GM23248 (cell line): Measurements from ENCODE around the gene ITGAD. TPM values are rescaled to one million over a fixed set of nuclear protein-coding genes. Genes with fewer than 3 reads are reported as not detected.
"Not testable (repeated sequence)": the region's sequence is repeated elsewhere in the genome, so short reads cannot be mapped to it uniquely, and the experiment has no call there.

ENCODE experiments used
- DNase-seq: peaks from one replicate; pipeline ENCODE4 v3.0.0-alpha.2; 2015
- H2AFZ ChIP-seq: fragments of 200-600 bp; sonication (generic); 2 replicates; pipeline ENCODE4 v1.6.1; 2016; ENCODE audit warnings: antibody characterized with exemption
- H3F3A ChIP-seq: fragments of 200-600 bp; sonication (generic); 2 replicates; pipeline ENCODE4 v1.6.1; 2016; ENCODE audit warnings: mild to moderate bottlenecking, antibody characterized with exemption, mixed run types; ENCODE audit not compliant: insufficient read depth
- H3K27ac ChIP-seq: fragments of 200-600 bp; sonication (generic); 2 replicates; pipeline ENCODE4 v1.5.1; 2016; ENCODE audit warnings: mild to moderate bottlenecking
- H3K27me3 ChIP-seq: fragments of 200-600 bp; sonication (generic); replicated peaks from 2 replicates; pipeline ENCODE4 v1.6.1; 2016; ENCODE audit warnings: mild to moderate bottlenecking; ENCODE audit not compliant: insufficient read depth
- H3K36me3 ChIP-seq: fragments of 200-600 bp; sonication (generic); 2 replicates; pipeline ENCODE4 v1.6.1; 2016; ENCODE audit warnings: low read depth, mild to moderate bottlenecking
- H3K4me1 ChIP-seq: fragments of 200-600 bp; sonication (generic); 2 replicates; pipeline ENCODE4 v1.6.1; 2016; ENCODE audit warnings: mild to moderate bottlenecking; ENCODE audit not compliant: insufficient read depth
- H3K4me2 ChIP-seq: fragments of 200-600 bp; sonication (generic); one replicate; pipeline ENCODE4 v1.6.1; 2016; ENCODE audit warnings: mild to moderate bottlenecking; ENCODE audit not compliant: unreplicated experiment
- H3K4me3 ChIP-seq: fragments of 200-600 bp; sonication (generic); 2 replicates; pipeline ENCODE4 v1.5.1; 2016; ENCODE audit warnings: mild to moderate bottlenecking
- H3K79me2 ChIP-seq: fragments of 200-600 bp; sonication (generic); 2 replicates; pipeline ENCODE4 v1.6.1; 2016; ENCODE audit warnings: mild to moderate bottlenecking; ENCODE audit not compliant: insufficient read depth
- H3K9ac ChIP-seq: fragments of 200-600 bp; sonication (generic); 2 replicates; pipeline ENCODE4 v1.6.1; 2016; ENCODE audit warnings: mild to moderate bottlenecking
- H3K9me2 ChIP-seq: fragments of 200-600 bp; sonication (generic); 2 replicates; pipeline ENCODE4 v1.6.1; 2016; ENCODE audit warnings: mixed run types, mild to moderate bottlenecking, moderate library complexity; ENCODE audit not compliant: insufficient read depth
- H3K9me3 ChIP-seq: fragments of 200-600 bp; sonication (generic); one replicate; pipeline ENCODE4 v1.6.1; 2017; ENCODE audit warnings: low read depth
- H4K20me1 ChIP-seq: fragments of 200-600 bp; sonication (generic); 2 replicates; pipeline ENCODE4 v1.6.0; 2016; ENCODE audit not compliant: insufficient read depth
- EZH2 ChIP-seq: fragments of 200-600 bp; sonication (generic); IDR thresholded peaks from 2 replicates; pipeline ENCODE4 v1.6.1; 2018; ENCODE audit warnings: antibody characterized with exemption, mild to moderate bottlenecking; ENCODE audit not compliant: insufficient read depth, poor library complexity, severe bottlenecking
- EZH2phosphoT487 ChIP-seq: fragments of 200-600 bp; sonication (generic); IDR thresholded peaks from 2 replicates; pipeline ENCODE4 v1.6.1; 2018; ENCODE audit warnings: antibody characterized with exemption, moderate library complexity, mild to moderate bottlenecking, low read depth; ENCODE audit not compliant: insufficient read depth
- WGBS, 2 experiments: methylation state at CpG; one replicate each; pipeline ENCODE4 v1.1.6; 2015 to 2017; ENCODE audit warnings: low lambda C conversion rate in 2 of 2, low coverage in 1 of 2; ENCODE audit errors: missing lambda C conversion rate in 2 of 2; 5-methylcytosine and 5-hydroxymethylcytosine counted together
- in situ Hi-C: fragments of 300-500 bp; cut with MboI; formaldehyde crosslinking; loops from 2 replicates; pipeline ENCODE4 v1.15.0; 2020
- polyA plus RNA-seq: library from polyadenylated mRNA; unstranded; fragments of >200 nt; fragmentation: Nextera tagmentation; extraction: Ambion mirVana; gene quantifications from 2 replicates; pipeline ENCODE4 v1.2.1, GENCODE V29; 2016
- total RNA-seq: library from RNA; depleted of rRNA; stranded (reverse); fragments of >200 nt; shearing (Covaris generic); gene quantifications from 2 replicates; pipeline ENCODE4 v1.2.3, GENCODE V29; 2014

ITGAD gene
- total and polyA plus RNA-seq, 2 experiments from 2014 or later: not detected

DNA sequence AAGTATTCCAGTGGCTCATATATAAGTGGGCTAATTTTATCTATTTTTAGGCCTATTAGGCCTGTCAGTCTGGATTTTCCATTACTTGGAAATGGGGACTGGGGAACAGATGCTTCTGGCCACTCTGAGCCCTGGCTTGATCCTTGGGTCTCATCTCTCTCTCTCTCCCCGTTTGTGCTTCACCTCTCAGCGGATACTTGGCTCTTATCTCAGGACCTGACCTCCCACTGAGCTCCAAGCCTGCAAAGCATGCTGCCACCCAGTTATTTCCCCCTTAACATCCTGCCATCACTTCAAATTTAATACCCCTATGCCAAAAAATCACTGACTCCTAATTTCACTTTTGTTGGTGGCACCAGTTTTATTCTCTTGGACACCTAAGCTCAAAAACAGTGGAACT is 45.3 kb downstream of the ITGAD start:
- in situ Hi-C loops: loop anchor here (25.0 kb wide), 1 partner anchor 451 kb away; the partner anchor contains the start of gene HSD3B7
- no peaks in the 10 kb centered on the region for H4K20me1 ChIP-seq
- H3K9me3 ChIP-seq: no peaks in the 10 kb centered on the region
- H3K27ac ChIP-seq: no peak overlapping the region
- peaks cover 20% of the 10 kb centered on the region for H3F3A ChIP-seq
- no peak overlapping the region for H2AFZ ChIP-seq
- H3K79me2 ChIP-seq: no peaks in the 10 kb centered on the region
- no peak for TF ChIP-seq EZH2phosphoT487
- no peak for TF ChIP-seq EZH2
- H3K9me2 ChIP-seq: no peaks in the 10 kb centered on the region
- H3K36me3 ChIP-seq: no peaks in the 10 kb centered on the region
- 17 to 21% methylated on average over 2 of the region's 2 CpGs for WGBS, 2 experiments
- no peaks in the 10 kb centered on the region for H3K27me3 ChIP-seq
- no peak overlapping the region for H3K9ac ChIP-seq
- H3K4me3 ChIP-seq: no peak overlapping the region
- no peak overlapping the region for H3K4me2 ChIP-seq
- DNase-seq: no peak
- no peaks in the 10 kb centered on the region for H3K4me1 ChIP-seq

DNA sequence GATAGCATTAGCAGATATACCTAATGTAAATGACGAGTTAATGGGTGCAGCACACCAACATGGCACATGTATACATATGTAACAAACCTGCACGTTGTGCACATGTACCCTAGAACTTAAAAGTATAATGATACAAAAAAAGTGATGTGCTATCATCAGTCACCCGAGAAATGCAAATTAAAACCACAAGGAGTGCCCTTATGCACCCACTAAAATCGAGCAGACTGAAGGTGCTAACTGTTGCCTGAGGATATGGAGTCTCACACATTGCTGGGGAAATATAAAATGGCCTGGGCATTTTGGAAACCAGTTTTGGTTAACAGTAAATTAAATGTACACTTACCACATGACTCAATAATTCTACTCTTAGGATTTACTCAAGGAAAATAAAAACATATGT is 45.9 kb downstream of the ITGAD start:
- H4K20me1 ChIP-seq, H3K36me3 ChIP-seq, H2AFZ ChIP-seq, H3K4me3 ChIP-seq, H3K79me2 ChIP-seq, H3K4me1 ChIP-seq, H3K9me3 ChIP-seq, H3K27me3 ChIP-seq, H3K4me2 ChIP-seq, H3K27ac ChIP-seq, DNase-seq, H3K9me2 ChIP-seq, H3K9ac ChIP-seq: not testable (repeated sequence)
- peaks cover 20% of the 10 kb centered on the region for H3F3A ChIP-seq
- WGBS, 2 experiments: 43 to 56% methylated on average over 2 to 4 of the region's 4 CpGs
- in situ Hi-C loops: loop anchor here (25.0 kb wide), 1 partner anchor 452 kb away; the partner anchor contains the start of gene HSD3B7

- peaks cover 20% of the 10 kb centered on the region for H3F3A ChIP-seq
- TF ChIP-seq EZH2: no peak
- TF ChIP-seq EZH2phosphoT487: no peak
- DNase-seq: no peak
- H3K4me1 ChIP-seq: no peaks in the 10 kb centered on the region
- no peaks in the 10 kb centered on the region for H3K79me2 ChIP-seq
- H3K9ac ChIP-seq: no peak overlapping the region
- in situ Hi-C loops: loop anchor here (25.0 kb wide), 1 partner anchor 452 kb away; the partner anchor contains the start of gene HSD3B7
- no peak overlapping the region for H3K4me3 ChIP-seq
- whole genome bisulfite sequencing, 2 experiments: 72 to 85% methylated on average over 3 of the region's 3 CpGs
- H3K4me2 ChIP-seq: no peak overlapping the region
- H3K27me3 ChIP-seq: no peaks in the 10 kb centered on the region
- no peak overlapping the region for H3K27ac ChIP-seq
- no peak overlapping the region for H2AFZ ChIP-seq
- H3K9me2 ChIP-seq: no peaks in the 10 kb centered on the region
- H3K9me3 ChIP-seq: no peaks in the 10 kb centered on the region
- no peaks in the 10 kb centered on the region for H3K36me3 ChIP-seq
- H4K20me1 ChIP-seq: no peaks in the 10 kb centered on the region
These were observed 46.4 kb downstream of the ITGAD start for GRCh38 chr16:31439519-31439918.

DNA sequence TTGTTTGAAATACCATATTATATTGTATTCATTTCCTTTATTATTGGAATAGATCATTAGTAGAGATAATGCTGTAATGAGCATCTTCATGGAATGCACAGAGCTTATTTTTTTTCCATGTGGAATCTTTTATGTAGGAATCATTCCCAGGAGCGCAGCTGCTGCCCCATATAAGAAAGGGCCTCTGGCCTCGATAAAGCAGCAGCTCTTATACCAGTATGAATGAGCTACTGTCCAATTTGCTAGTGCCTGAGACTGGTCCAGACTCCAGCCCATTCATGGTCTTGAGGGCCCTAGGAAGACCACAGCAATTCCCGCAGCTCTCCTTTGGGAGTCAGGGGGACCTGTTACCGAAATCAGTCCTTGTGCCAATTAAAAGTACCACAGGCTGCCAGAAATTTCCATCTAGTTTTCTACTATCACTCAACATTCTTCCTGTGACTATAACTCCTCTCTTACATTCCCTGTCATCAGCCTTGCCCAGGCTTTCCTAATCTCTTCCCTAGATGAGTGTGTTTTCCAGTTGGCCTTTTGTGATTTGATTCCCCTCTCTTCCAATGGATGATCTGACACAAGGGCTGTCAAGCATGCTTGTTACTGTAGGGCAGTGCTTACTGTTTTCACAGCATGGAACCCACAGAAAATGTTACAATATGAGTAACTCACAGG is 47.5 kb downstream of the ITGAD start:
- Histone ChIP-seq H3K79me2 (no peaks in the 10 kb centered on the region), H3K27me3 (no peaks in the 10 kb centered on the region), H3K36me3 (no peaks in the 10 kb centered on the region), H3K4me3 (no peak overlapping the region), H3K4me1 (no peaks in the 10 kb centered on the region), H3F3A (peaks cover 20% of the 10 kb centered on the region), H3K27ac (no peak overlapping the region), H4K20me1 (no peaks in the 10 kb centered on the region), H3K9me3 (no peaks in the 10 kb centered on the region), H3K9me2 (no peaks in the 10 kb centered on the region), H3K9ac (no peak overlapping the region), H3K4me2 (no peak overlapping the region), H2AFZ (no peak overlapping the region)
- peak; percentile 22 for DNase-seq
- WGBS, 2 experiments: 42 to 47% methylated on average over 4 of the region's 4 CpGs
- in situ Hi-C loops: loop anchor here (10.0 to 25.0 kb wide), 2 partner anchors 236 to 453 kb away; partner anchors contain the start of genes HSD3B7 and PYCARD
- no peak for TF ChIP-seq EZH2
- TF ChIP-seq EZH2phosphoT487: no peak
